Subcutaneous abdominal adipose tissue (tissue), 5 donors: Measurements from ENCODE around the gene CRYGB.
"Not testable (repeated sequence)": the region's sequence is repeated elsewhere in the genome, so short reads cannot be mapped to it uniquely, and the experiment has no call there.

ENCODE experiments used
- H3K27ac ChIP-seq: one replicate; pipeline ENCODE4 v1.7.0; 2013; ENCODE audit warnings: low read depth, mild to moderate bottlenecking, inconsistent platforms, low read length, moderate library complexity
- H3K27me3 ChIP-seq, 5 donors: one replicate each; pipeline ENCODE4 v1.7.0; 2013; ENCODE audit warnings: low read length in 5 of 5, inconsistent platforms in 1 of 5; ENCODE audit not compliant: control insufficient read depth in 5 of 5, insufficient read depth in 4 of 5
- H3K36me3 ChIP-seq, 5 donors: one replicate each; pipeline ENCODE4 v1.7.0; 2013; ENCODE audit warnings: low read length in 5 of 5; ENCODE audit not compliant: control insufficient read depth in 5 of 5, insufficient read depth in 5 of 5
- H3K4me1 ChIP-seq, 5 donors: one replicate each; pipeline ENCODE4 v1.7.0; 2013; ENCODE audit warnings: low read length in 5 of 5, mild to moderate bottlenecking in 3 of 5, moderate library complexity in 1 of 5; ENCODE audit not compliant: control insufficient read depth in 5 of 5, insufficient read depth in 5 of 5
- H3K4me3 ChIP-seq, 5 donors: one replicate each; pipeline ENCODE4 v1.7.0; 2013; ENCODE audit warnings: low read length in 5 of 5, low read depth in 1 of 5
- H3K9ac ChIP-seq, 5 donors: one replicate each; pipeline ENCODE4 v1.7.0; 2013; ENCODE audit warnings: low read length in 5 of 5, mild to moderate bottlenecking in 4 of 5, moderate library complexity in 3 of 5
- H3K9me3 ChIP-seq, 5 donors: one replicate each; pipeline ENCODE4 v1.7.0; 2013; ENCODE audit warnings: low read length in 5 of 5; ENCODE audit not compliant: control insufficient read depth in 5 of 5
- donor health status: healthy.
- donor health status: healthy.
- donor health status: healthy.
- donor health status: healthy.
- donor health status: healthy.

Gene CRYGB

DNA sequence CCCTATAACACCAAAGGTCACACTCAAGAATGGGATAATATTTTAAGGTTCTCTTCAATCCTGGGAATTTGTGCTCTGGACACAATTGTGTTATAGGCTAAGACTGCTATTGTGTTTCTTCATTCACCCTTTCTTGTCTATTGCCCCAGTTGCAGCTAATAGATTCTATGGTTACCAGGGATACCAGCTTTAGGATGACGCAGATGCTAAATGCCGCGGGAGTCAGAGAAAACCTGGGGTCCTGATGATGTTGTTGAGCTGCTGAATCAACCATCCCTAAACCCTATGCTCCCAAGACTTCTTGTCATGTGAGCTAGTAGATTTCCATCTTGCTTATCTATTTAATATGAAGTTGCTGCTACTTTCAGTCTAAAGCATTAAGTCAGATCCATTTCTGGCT lies 27.0 kb downstream of the CRYGB start:
- Histone ChIP-seq H3K27ac (no peak overlapping the region), H3K36me3 (no peaks in the 10 kb centered on the region), H3K4me1 (peaks cover 0 to 2% (median 0%) of the 10 kb centered on the region in 5 donors), H3K27me3 (peaks cover 0 to 2% (median 0%) of the 10 kb centered on the region in 5 donors), H3K9ac (no peak overlapping the region), H3K9me3 (no peaks in the 10 kb centered on the region), H3K4me3 (no peak overlapping the region)

GRCh38 chr2:208117390-208117789 lies 28.6 kb downstream of the CRYGB start:
- H3K27ac ChIP-seq, H3K9ac ChIP-seq, H3K27me3 ChIP-seq, H3K9me3 ChIP-seq, H3K4me3 ChIP-seq, H3K4me1 ChIP-seq, H3K36me3 ChIP-seq: not testable (repeated sequence)

GRCh38 chr2:208112969-208113368 lies 33.0 kb downstream of the CRYGB start:
- Histone ChIP-seq H3K27ac (no peak overlapping the region), H3K9ac (no peak overlapping the region), H3K4me3 (no peak overlapping the region), H3K36me3 (no peaks in the 10 kb centered on the region), H3K9me3 (no peaks in the 10 kb centered on the region), H3K27me3 (peaks cover 0 to 10% (median 7%) of the 10 kb centered on the region in 5 donors), H3K4me1 (peaks cover 0 to 3% (median 0%) of the 10 kb centered on the region in 5 donors)

DNA sequence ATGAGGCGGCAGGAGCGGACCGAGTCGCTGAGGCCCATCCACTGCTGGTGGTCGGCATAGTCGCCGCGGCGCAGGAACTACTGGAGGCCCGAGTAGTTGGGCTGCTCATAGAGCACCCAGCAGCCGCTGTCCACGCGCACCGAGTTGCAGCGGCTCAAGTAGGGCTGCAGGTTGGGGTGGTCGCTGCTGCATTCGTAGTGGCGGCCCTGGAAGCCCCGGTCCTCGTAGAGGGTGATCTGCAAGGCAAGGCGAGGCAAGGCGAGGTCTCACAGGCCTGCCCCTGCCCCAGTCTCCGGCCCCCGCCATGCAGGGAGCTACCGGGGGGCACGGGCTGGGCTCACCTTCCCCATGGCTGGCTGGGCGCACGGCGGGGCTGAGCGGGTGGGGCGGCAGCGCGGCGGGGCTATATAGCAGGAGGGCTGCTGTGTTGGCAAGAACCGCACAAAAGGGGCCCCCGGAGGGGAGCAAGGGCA lies 33.6 kb downstream of the CRYGB start:
- H3K4me1 ChIP-seq, H3K27ac ChIP-seq, H3K4me3 ChIP-seq, H3K27me3 ChIP-seq, H3K9me3 ChIP-seq, H3K9ac ChIP-seq, H3K36me3 ChIP-seq: not testable (repeated sequence)

- no peak overlapping the region for H3K27ac ChIP-seq
- H3K4me3 ChIP-seq = no peak overlapping the region
- no peaks in the 10 kb centered on the region for H3K27me3 ChIP-seq
- H3K36me3 ChIP-seq = no peaks in the 10 kb centered on the region
- H3K4me1 ChIP-seq = no peaks in the 10 kb centered on the region
- no peak overlapping the region for H3K9ac ChIP-seq
- no peaks in the 10 kb centered on the region for H3K9me3 ChIP-seq
Observed at GRCh38 chr2:208103616-208104015, 42.3 kb downstream of the CRYGB start.

DNA sequence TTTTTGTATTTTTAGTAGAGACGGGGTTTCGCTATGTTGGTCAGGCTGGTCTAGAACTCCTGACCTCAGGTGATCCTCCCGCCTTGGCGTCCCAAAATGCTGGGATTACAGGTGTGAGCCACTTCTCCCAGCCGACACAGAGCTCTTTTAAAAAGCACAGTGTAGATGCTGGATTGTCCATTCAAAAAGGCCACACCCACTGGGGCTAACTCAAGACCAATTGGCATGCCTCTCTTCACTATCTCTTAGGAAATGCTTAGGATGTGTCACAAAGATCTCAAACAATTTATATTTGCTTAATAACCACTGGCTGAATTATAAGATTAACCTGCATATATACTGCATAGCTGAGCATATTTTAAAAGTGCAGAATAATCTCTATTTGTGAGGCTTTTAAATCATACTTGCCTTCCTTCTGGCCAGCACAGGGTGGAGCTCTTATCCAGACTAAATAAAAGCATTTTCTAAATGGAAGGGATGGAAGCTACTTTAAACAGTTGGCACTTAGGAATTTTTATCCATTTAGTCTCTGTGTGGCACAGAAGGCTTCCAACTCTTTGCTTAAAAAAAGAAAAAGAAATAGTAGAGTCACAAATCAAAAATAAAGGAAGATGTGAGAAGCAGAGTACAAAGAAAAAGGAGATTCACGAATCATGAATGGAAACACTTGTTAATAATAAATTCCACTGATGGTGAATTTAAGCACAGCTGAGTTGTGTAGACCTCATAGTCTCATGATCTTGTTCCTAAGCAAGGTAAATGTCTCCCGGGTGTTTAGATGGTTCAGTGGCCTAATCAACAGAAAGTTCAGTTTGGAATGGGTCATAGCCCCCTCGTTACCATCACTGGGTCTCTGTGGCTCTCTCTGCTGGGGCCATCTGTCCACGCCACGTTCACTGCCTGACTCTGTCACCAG lies 44.0 kb downstream of the CRYGB start:
- H3K4me1 ChIP-seq = no peaks in the 10 kb centered on the region
- H3K27me3 ChIP-seq = no peaks in the 10 kb centered on the region
- H3K36me3 ChIP-seq = no peaks in the 10 kb centered on the region
- no peak overlapping the region for H3K9ac ChIP-seq
- no peak overlapping the region for H3K27ac ChIP-seq
- no peak overlapping the region for H3K4me3 ChIP-seq
- H3K9me3 ChIP-seq = no peaks in the 10 kb centered on the region

GRCh38 chr2:208099682-208100470 lies 46.1 kb downstream of the CRYGB start:
- H3K27me3 ChIP-seq = no peaks in the 10 kb centered on the region
- H3K36me3 ChIP-seq = no peaks in the 10 kb centered on the region
- H3K27ac ChIP-seq = no peak overlapping the region
- no peaks in the 10 kb centered on the region for H3K4me1 ChIP-seq
- no peaks in the 10 kb centered on the region for H3K9me3 ChIP-seq
- no peak overlapping the region for H3K4me3 ChIP-seq
- no peak overlapping the region for H3K9ac ChIP-seq

GRCh38 chr2:208098701-208099100 lies 47.3 kb downstream of the CRYGB start:
- H3K36me3 ChIP-seq = not testable (repeated sequence)

GRCh38 chr2:208098267-208098666 lies 47.7 kb downstream of the CRYGB start:
- H3K4me1 ChIP-seq = no peaks in the 10 kb centered on the region
- H3K9me3 ChIP-seq = no peaks in the 10 kb centered on the region
- H3K36me3 ChIP-seq = no peaks in the 10 kb centered on the region
- no peak overlapping the region for H3K4me3 ChIP-seq
- no peak overlapping the region for H3K27ac ChIP-seq
- no peak overlapping the region for H3K9ac ChIP-seq
- no peaks in the 10 kb centered on the region for H3K27me3 ChIP-seq

More at GRCh38 chr2:208098701-208099100, 47.3 kb downstream of the CRYGB start:
- H3K9me3 ChIP-seq, H3K4me1 ChIP-seq, H3K27ac ChIP-seq, H3K4me3 ChIP-seq, H3K27me3 ChIP-seq, H3K9ac ChIP-seq: not testable (repeated sequence)

- no peaks in the 10 kb centered on the region for H3K4me1 ChIP-seq
- H3K9ac ChIP-seq = no peak overlapping the region
- H3K4me3 ChIP-seq = no peak overlapping the region
- no peaks in the 10 kb centered on the region for H3K36me3 ChIP-seq
- no peaks in the 10 kb centered on the region for H3K27me3 ChIP-seq
- no peaks in the 10 kb centered on the region for H3K9me3 ChIP-seq
- no peak overlapping the region for H3K27ac ChIP-seq
Observed at GRCh38 chr2:208097801-208098200, 48.2 kb downstream of the CRYGB start.
